Smooth muscle cell of the coronary artery (primary cell): ENCODE data around the gene PLD6. TPM values are rescaled to one million over a fixed set of nuclear protein-coding genes. Genes with fewer than 3 reads are reported as not detected.

Experiments used
- total RNA-seq: library from RNA; depleted of rRNA; stranded (reverse); fragments of >200 nt; gene quantifications from 2 replicates; pipeline ENCODE4 v1.2.3, GENCODE V29; 2014; ENCODE audit warnings: low replicate concordance

The PLD6 gene
- 1.1 and 2.7 TPM in 2 replicates for total RNA-seq

GRCh38 chr17:17206124-17206912 lies at the start of gene PLD6:
Gene PLD6 (minus strand): TSS chr17:17206333. CDS start chr17:17206286, 47 bp downstream.

GRCh38 chr17:17237026-17237799 lies 31.1 kb upstream of the PLD6 start, which contains the start of gene FLCN:
Gene FLCN (minus strand): TSS chr17:17237168. CDS start chr17:17228137, 9,031 bp downstream.

Other genes starting within 250 kb of the PLD6 start
- not detected in 2 replicates for gene TNFRSF13B, start 234.2 kb downstream of the PLD6 start, total RNA-seq
- 71.6 and 146 TPM in 2 replicates for gene MPRIP, start 163.9 kb downstream of the PLD6 start, total RNA-seq
- 35.2 and 102 TPM in 2 replicates for gene FLCN, start 30.8 kb upstream of the PLD6 start, total RNA-seq
- gene COPS3, start 74.9 kb upstream of the PLD6 start, total RNA-seq, result 47.0 and 69.2 TPM in 2 replicates
- gene NT5M, start 97.0 kb upstream of the PLD6 start, total RNA-seq, result 0.70 and 0.83 TPM in 2 replicates